HG03469 (cell line): ENCODE measurements around the gene WDPCP.
"Not testable (repeated sequence)": the region's sequence is repeated elsewhere in the genome, so short reads cannot be mapped to it uniquely, and the experiment has no call there.

ENCODE experiments used
- ATAC-seq: cut with Tn5 transposase; IDR thresholded peaks from one replicate; pipeline ENCODE4 v1.9.1; 2021; ENCODE audit warnings: mild to moderate bottlenecking, moderate library complexity, moderate number of reproducible peaks; ENCODE audit not compliant: unreplicated experiment

Gene WDPCP

GRCh38 chr2:63124218-63124617 lies 464.1 kb downstream of the WDPCP start:
- ATAC-seq = peak; percentile 42

- ATAC-seq = no peak
These were observed 465.4 kb downstream of the WDPCP start for GRCh38 chr2:63122921-63123320.

DNA sequence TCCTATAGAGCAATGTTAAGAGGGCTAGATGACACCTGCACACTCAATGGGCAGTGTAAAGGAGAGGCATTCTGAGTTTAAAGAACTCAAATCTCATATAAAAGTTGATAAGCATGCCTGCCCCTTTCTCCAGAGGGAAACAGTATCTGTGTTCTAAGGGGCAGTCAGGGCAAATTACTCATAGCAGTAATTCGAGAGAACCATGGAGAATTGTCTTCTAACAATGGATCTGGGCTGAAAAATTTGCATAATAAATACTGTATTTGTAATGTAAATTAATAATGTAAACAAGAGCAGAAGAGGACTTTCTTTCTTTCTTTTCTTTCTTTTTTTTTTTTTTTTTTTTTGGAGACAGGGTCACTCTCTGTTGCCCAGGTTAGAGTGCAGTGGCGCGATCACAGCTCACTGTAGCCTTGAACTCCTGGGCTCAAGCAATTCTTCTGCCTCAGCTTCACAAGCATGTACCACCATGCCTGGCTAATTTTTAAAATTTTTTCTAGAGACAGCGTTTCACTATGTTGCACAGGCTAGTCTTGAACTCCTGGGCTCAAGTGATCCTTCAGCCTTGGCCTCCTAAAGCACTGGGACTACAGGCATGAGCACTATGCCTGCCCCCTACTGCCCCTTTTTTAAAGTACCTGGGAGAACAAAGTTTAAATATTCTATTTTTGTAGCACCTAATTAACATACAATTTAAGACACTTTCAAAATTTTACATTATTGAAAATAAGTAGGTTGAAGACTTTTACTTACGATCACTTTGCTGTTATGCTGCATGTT lies 467.0 kb downstream of the WDPCP start:
- ATAC-seq = no peak

DNA sequence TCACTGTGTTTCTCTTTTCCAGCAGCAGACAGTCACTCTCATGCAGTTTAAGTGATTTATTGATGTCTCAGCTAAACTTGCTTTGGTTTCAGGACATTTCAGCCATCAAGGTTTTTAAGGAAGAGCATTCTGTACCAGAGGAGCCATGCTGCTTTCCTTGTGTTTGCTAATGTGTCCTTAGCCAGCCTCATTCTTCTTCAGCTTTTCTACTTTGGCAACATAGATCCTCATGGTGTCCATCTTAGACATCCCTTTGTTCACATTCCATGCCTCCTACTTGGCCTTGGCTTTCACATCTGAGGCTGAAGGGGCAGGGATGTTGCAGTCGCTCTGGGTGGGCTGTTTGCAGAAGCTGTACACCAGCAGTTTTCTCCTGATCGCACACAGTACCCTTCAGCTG lies 469.5 kb downstream of the WDPCP start:
- no peak for ATAC-seq

DNA sequence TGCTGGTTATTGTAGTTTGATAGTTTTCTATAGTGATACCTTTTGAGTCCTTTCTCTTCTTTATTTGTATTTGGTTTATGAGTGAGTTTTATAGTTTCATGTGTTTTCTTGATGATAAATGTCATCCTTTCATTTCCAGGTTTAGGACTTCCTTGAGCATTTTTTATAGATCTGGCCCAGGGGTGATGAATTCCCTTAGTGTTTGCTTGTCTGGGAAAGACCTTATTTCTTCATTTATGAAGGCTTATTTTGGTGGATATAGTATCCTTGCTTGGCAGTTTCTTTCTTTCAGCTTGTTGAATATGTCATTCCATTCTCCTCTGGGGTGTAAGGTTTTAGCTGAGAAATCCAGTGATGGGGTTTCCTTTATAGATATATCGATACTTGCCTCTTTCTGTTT lies 483.8 kb downstream of the WDPCP start:
- ATAC-seq = no peak

DNA sequence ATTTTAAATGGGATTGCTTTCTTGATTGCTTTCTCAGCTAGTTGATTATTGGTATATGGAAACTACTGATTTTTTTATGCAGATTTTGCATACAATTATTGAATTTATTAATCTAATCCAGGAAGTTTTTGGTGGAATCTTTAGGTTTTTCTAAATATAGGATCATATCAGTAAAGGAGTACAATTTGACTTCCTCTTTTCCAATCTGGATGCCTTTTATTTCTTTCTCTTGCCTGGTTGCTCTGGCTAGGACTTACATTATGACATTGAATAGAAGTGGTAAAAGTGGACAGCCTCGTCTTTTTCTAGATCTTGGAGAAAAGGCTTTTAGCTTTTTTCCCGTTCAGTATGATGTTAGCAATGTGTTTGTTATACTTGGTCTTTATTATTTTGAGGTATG lies 486.3 kb downstream of the WDPCP start:
- ATAC-seq = no peak

GRCh38 chr2:63099032-63099431 lies 489.2 kb downstream of the WDPCP start:
- ATAC-seq = no peak

- no peak for ATAC-seq
These were observed 491.8 kb downstream of the WDPCP start for GRCh38 chr2:63096491-63096890.

GRCh38 chr2:63093502-63093901 lies 494.8 kb downstream of the WDPCP start:
- no peak for ATAC-seq

DNA sequence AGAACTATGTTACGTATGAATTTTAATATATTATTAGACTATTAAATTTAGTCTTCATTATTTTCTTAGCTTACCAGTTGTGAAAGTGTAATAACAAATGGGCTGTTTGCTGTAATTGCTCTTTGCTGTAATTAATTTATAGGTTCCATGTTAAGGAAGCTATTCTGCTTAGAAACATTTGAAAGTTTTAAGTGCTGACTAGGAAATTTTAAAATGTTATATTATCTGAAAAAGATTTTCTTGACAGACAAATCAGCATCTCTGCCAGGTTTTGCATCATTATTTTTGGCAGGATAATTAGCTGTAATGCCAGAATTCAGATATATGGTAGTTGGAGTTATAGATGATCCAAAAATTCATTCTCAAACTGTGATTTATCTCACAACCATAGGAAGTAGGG lies 495.4 kb downstream of the WDPCP start:
- ATAC-seq = no peak

GRCh38 chr2:63092401-63092800 lies 495.9 kb downstream of the WDPCP start:
- ATAC-seq = no peak

GRCh38 chr2:63086687-63087086 lies 501.6 kb downstream of the WDPCP start:
- no peak for ATAC-seq

GRCh38 chr2:63081404-63081803 lies 506.9 kb downstream of the WDPCP start:
- ATAC-seq = no peak

DNA sequence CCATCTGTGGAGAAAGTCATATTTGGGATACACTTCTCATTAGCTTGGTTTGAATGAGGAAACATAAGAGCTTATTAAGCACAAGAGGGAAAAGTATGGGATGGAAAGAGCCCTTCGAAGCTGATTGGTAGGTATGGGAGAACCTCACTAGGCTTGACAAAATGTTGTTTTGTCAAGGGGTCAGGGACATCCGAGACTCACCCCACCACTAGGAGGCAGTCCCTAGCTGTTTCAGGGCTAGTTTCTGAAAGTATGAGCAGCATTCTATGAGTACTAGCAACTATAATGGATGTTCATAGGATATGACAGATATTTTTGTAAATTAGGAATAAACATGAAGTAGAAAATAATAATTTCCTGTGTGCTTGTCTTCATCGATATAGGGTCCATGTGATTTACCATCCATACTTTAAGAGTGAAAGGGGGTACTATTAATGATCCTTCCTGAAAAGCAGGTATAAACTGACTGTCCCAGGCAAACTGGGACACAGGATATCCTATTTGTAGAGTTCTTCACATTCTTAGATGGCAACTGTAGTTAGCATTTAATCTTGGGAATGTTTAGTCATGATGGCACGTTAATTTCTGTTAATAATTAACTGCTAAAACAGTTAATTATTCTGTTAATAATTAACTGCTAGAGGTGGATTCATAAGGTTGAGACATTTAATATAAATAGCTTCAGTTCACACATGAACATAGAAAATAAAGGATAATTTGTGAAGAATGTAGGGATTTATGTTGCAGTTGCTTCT lies 509.2 kb downstream of the WDPCP start:
- ATAC-seq = no peak

DNA sequence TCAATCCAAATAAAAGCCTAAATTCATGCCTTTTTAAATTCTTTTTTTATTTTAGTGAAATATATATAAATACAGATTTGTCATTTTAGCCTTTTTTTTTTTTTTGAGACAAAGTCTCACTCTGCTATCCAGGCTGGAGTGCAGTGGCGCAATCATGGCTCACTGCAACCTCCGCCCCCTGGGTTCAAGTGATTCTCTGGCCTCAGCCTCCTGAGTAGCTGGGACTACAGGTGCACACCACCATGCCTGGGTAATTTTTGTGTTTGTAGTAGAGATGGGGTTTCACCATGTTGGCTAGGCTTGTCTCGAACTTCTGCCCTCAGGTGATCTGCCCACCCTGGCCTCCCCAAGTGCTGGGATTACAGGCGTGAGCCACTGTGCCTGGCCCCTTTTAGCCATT lies 513.9 kb downstream of the WDPCP start:
- ATAC-seq = not testable (repeated sequence)

- ATAC-seq = no peak
These were observed 514.3 kb downstream of the WDPCP start for GRCh38 chr2:63073994-63074393.

DNA sequence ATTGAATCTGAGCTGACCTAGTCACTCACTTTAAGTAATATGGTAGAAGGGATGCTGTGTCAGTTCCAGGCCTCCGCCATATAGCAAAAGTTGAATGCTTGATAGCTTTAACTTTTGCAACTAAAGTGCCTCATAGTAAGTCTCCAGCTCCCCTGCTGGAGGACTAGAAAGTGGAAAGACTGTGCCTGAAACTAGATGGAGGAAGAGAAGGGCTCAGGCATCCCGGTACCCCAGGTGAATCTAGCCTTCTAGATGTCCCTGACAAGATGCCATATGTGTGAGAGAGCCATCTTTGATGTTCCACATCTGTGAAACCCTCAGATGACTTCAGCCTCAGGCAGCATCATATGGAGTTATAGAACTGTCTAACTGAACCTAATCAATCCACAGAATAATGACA lies 516.6 kb downstream of the WDPCP start:
- ATAC-seq = no peak
